GM19324 (cell line): ENCODE data around the gene HOXD13.

Experiments
- ATAC-seq: cut with Tn5 transposase; IDR thresholded peaks from one replicate; pipeline ENCODE4 v1.9.1; 2021; ENCODE audit warnings: mild to moderate bottlenecking, moderate library complexity; ENCODE audit not compliant: unreplicated experiment, low FRiP score

HOXD13 gene

DNA sequence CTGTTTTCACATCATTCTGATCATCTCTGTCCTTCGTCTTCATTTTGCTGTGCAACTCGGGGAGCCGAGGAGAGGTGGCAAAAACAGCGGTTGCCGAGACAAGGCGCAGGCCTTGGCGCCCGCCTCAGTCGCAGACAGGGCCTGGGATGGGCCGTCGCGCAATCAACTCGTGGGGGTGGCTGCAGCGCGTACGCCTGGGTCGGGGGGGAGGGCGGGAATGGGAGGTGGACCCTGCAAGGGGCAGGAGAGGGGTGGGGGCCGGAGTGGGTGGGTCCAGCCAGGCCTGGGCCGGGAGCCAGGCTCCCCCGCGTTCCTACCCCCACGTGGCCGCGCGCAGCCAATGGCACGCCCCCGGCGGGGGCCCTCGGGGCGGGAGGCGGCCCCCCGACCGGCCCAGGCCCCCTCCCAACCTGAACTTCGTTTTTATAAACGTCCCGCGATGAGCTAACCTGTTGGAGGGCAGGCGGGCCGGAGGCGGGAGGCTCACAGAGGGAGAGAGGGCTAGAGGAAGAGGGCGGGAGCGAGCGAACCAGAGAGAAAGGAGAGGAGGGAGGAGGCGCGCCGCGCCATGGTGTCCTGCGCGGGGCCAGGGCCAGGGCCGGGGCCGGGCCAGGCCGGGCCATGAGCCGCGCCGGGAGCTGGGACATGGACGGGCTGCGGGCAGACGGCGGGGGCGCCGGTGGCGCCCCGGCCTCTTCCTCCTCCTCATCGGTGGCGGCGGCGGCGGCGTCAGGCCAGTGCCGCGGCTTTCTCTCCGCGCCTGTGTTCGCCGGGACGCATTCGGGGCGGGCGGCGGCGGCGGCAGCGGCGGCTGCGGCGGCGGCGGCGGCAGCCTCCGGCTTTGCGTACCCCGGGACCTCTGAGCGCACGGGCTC, at the start of gene HOXD13:
HOXD13 (plus strand) TSS at position 452 of the 875 bp plus-strand sequence; CDS start at position 622, 170 bp downstream.
- no peak for ATAC-seq

DNA sequence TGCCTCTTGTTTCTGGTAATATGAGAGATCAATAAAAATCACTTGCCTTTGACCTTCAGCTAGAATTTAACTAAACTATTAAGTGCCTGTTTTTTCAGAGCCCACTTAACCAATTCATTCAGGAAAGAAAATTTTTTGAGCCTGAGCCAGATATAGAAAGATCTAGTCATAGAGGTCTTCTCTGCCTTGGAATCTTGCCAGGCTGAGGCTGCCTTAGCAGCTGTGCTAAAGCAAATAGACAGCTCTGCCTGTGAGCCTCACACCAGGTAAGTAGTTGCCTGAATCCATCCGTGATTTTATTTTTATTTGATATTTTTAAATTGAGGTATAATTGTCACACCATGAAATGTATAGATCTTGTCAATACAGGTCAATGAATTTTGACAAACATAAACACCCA, 36.1 kb upstream of the HOXD13 start:
- ATAC-seq: no peak

DNA sequence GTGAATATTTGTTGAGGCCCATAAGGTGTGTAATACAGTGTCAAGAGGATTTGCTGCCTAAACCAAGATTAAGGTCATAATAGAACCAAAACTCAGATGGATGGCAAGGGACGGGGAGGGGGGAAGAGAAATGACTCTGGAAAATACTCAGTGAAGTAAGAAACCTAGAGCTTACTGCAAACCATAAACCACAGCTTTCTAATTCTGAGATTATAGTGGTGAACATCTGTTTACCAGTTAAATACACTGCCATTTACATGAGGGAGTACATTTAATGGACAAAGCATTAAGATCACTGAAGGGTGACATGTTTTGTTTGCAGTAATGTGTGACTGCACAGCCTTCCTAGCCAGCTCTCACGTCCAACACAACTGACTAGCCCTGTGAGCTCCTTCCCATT, 28.6 kb upstream of the HOXD13 start:
- no peak for ATAC-seq

DNA sequence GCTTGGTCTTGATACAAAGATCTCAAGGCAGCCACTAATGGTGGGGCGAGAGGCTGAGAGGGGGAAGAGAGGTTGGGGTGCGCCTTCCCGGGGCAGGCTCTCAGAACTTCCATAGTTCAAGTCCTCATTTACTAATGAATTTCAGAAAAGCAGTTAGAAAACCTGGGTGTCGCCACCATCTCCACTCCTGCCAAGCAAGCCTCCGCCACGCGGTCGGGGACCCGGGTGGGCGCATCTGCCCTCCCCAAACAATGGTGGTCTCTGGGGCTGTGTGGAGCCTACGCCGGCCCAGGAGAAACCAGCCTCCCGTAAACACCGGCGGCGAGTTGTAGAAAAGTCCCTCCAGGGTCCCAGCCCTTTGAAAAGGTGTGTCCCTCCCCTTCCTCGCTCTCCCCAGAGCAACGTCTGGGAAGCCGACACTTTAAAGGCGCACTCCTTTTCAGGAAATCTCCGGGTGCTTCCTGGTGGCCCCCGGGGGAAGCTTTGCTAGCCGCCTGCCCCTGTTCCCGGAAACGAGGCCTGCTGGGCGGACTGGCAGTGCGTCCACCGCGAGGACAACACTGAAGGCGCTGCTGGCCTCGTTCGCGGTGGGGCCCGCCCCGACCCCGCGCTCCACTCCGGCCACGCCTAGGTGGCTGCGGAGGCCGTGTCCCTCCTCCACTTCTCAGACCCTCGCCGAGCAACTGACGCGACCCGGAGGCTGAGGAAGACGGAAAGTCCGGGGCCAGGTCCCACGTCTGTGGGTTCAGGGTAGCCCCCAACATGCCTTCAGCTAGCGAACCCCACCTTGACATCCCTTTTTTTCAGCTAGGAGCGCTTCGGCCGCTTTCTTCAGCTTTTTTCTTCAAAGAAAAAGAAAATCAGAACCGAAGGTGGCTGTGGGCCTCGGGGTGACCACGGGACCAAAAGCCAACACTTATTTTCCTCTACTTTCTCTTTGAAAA, 25.6 kb upstream of the HOXD13 start:
- no peak for ATAC-seq

DNA sequence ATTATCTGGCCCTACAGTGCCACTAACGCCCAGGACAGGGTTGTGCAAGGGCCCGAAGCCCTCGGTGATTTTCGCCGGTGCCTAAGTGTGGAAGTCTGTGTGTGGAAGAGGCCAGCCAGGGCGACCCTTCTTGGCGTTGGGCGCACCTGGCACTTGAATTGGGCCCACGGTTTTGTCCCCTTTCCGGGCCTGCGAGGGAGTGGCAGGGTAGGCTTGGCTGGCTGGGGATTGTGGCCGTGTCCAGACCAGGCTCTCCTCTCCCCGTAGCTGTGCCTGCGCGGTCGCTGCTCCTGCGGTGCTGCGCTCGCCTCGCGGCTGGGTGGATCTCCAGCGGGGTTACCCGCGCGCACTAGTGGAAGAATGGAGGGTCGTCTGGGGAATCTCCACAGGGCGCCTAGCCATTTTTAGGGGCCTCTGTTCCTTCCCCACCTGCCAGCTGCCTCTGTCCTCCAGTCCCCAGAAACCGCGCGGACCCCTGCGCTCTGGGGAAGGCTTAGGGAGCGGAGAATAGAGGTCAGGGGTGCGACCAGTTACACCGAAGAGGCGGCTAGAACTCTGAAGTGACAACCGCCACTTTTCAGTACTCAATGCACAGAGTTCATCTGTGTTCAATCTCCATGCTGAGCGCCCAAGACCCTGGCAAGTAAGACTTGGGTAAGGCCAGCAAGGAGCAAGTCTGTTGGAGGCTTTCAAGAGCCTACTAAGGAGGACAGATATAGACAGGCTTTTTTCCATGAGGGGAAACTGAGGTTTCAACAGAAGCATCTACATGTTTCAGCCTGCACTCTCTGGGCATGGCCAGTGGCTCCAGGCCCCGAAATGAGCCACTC, 24.7 kb upstream of the HOXD13 start:
- no peak for ATAC-seq

DNA sequence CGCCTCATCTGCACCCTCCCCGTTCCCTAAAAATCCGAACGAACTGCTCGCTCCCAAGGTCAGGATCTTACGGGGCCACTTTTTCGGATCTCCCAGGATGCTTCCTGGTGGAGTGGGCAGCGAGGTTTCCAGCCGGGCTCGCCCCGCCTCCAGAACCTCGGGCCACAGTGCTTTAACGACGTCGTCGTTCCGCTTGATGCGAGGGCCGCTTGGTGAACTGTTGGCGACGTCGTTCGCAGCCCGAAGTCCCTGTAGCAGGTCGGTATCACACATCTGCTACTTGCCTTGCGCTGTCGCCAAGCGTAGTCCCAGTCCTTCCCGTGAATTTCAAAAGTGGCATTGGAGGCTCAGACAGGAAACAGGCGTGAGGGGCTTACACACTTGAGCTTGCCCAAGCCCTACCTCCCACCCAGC, 24.1 kb upstream of the HOXD13 start:
- no peak for ATAC-seq

DNA sequence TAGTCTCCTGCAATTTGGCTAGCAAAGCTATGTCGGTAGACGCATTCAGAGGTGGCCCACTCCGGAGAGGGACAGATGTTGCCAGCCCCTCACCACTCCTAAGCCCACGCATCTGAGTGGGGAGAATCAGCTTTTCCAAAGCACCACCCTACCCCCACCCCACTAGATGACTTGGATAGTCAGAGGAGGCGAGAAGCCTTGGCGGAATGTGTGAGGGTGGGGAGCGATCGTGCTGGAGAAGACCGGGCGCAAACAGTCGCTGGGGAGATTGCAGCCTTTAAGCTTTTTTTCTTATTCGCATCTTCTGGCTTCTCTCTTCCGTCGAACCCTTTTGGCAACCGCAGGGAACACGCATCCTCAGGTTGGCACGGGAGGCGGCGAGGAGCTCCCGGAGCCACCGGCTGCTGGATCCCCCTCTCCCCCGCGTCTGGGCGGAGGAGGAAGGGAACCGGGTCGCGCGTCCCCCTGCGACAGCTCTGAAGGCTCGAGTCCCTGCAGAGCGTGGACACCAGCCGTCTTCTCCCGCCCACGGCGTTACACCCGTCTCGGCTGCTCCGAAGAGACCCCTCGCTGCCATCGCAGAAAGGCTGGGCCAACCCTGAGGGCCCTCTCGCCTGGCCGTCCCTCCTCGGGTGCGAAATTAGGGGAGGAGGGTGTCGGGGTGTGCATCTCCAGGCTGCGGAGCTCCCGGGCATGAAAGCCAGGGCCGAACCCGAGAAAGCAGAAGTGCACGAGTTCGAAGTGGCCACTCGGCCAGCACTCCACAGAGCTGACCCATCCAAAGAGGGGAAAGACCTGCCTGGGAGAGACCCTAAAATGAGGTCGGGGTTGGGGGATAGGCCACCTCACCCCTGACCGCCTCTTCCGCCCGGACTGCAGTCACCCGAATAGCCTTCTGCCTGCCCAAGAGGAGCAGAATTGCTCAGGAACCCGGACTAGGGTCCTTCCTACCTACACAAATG, 20.9 kb upstream of the HOXD13 start:
- ATAC-seq: no peak

DNA sequence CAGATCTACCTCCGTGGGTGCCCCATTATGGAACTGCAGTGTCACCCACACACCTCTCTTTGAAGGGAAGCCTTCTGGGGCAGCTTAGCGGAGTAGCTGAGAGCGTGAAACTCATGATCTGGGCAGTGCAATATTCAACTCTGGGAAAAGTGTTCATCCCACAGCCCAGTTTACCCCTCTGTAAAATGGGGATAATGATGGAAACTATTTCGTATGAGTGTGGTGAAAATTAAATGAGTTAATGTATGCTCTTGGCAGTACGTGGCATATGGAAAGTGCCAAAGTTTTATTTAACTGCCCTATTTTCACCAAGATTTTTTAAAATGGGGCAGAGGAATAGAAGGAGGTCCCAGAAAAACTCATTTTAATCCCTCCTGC, 20.2 kb upstream of the HOXD13 start:
- no peak for ATAC-seq

DNA sequence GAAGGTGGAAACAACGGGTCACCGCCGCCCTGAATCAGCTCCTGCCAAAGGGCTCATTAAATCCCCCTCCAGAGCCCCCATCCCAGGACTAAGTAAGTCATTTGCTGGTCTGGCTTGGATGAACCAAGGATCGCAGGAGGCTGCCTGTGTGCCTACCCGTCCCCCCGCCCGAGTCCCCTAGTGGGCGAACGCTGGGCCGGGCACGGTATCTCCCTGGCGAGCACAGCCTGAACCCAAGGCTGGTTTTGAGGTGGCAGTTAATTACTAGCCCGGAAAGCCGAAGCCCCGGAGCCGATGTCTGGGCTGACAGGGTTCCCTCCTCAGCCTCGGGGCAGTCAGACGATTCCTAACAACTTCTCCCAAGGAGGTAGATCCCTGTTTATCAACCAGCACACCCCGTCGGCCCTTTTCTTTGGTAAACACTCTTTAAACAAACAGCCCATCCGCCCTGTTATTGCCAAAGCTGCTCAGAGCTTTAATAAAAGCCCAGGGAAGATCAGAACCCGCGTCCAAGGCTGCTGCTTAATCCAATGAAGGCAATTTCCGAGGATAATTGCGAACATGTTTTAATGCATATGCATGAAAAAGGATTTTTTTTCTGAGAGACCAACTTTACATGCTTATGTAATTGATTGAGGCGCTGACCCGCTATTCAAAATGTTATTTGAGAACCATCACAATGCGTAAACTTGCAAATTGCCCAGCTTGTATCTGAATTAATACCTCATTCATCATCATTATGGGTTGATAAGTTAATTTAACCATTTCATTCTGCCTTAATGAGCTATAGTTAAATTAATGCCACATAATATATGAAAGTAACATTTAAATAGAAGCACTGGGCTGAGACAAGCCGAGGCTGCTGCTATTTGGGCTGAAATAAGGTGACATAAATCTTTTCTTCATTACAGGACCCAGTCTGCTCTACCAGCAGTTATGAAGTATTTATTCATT, 19.3 kb upstream of the HOXD13 start:
- ATAC-seq: no peak

DNA sequence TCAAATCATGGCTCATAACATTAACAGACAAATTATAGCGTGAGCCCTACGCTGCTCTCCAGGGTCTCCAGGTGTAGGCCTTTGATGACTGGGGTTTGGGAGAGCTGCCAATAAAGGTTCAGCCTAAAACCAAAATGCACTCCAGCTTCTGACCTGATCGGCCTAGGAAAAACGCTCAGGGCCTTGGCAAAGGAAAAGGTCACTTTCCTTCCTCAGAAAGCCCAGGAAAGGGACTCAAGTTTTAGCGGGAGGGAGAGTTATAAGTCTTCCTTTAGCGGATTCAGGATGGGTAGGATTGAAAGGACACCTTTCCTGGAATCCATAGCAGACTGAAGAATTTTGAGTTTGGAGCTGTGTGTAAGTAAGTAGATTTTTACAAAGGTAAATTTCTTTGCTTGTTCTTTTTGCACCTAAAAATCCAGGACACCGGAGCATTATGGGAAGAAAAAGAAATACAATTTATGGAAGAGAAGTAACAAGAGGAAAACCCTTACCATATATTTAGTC, 17.5 kb upstream of the HOXD13 start:
- ATAC-seq: no peak

DNA sequence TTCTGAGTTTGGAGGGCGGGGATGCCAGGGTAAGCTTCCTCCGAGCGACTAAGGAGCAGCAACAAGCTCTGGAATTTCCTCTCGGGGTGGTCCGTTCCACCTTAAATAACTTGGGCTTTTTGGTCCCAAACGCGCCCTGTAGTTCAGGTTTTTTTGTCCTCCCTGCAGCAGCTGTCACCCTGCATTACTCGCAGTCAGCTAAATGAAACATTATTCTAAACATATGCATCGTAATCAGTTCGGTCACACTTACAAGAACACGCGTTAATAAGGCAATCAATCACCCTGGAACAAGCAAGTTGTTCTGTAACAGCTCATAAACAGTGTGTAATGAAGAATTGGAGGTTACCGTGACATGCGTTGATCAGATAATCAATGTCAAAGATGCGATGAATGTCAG, 17.0 kb upstream of the HOXD13 start:
- ATAC-seq: no peak

DNA sequence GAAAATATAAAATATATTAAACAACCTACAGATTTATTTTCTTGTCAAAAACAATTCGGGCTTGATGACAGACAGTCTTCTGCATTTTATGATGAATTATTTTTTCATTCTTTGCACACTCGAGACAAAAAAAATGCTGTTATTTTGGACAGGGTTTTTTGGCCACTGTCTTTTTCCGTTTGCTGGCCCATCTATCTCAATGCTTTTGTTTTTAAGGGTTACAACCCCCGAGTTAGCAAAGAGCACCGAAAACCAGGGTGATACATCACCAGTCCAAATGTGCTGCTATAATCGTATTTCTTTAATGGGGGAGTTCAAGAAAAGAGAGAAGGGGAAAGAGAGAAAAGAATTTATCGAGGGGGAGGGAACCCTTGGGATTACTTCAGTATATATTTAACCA, 16.5 kb upstream of the HOXD13 start:
- ATAC-seq: no peak

DNA sequence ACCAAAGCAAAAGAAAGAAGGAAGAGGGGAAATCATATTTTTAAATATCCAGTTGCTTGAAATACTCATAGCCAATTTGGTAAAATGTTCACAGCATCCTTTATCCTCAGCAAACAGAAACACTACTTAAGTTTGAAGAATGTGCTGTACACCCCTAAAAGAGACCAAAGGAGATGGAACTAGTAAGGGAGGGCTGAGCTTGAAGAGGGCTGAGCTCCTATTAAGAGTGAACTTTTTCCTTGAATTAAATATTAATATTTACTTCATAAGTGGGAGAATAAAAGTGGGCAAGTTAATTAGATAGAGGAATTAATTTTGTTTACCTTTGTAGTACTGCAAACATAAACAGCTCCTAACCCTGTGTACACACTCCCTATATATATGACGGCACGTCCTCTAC, 15.7 kb upstream of the HOXD13 start:
- ATAC-seq: no peak

DNA sequence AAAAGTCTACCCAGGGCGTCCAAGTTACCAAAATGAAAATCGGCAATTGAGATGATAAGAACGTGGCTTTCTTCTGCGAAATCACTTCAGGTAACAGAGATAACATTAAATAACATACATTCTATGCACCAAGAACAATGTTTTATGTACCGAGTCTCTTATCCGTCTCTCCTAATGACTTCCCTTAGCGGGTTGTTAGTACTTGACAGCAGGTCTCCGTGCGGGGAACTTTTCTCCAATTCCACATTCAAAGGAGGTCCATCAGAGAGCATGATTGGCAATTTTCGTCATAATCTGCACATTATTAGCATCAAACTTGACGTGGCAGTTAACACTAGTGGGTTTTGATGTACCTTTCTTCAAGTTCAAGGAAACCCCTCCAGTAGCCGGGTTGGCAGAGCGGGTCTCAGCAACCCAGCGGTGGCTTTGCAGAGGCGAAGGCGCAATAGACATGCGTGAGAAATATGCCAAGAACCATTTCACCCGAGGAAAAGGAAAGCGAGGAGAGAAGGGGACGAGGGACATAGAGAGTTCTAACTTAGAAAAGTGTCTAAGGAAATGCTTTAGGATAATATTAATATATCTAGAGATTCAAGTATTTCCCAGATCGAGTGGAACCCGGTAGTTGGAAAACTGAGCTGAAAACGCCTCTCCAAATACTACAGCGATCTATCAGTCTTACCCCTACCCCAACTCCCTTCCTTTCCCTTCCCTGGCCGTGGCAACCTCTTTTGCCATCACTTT, 13.8 kb upstream of the HOXD13 start:
- ATAC-seq: no peak

DNA sequence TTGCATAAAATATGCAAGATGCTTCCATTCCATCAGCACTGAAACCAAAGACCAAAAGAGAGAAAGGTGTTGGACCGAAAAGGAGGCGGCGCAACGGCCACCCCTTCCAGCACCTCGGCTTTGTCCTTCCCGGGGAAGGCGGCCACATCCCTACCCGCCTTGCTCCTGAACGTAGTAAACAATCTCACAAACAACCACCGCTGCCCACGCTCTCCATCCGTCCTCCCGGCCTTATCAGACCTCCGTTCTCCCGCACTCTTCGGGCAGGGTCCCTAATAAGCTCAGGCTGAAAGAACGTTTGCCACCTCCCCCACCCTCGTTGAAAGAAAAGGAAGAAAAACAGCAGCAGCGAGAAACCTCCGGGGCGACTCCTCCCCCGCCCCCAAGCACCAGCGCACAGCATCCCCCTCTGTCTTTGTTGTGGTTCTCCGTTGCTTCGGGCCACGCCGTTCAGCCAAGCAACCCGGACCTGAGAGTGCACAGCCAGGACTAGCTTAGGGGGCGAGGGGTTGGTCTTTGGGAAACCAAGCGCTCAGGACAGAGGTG, 13.2 kb upstream of the HOXD13 start:
- no peak for ATAC-seq

DNA sequence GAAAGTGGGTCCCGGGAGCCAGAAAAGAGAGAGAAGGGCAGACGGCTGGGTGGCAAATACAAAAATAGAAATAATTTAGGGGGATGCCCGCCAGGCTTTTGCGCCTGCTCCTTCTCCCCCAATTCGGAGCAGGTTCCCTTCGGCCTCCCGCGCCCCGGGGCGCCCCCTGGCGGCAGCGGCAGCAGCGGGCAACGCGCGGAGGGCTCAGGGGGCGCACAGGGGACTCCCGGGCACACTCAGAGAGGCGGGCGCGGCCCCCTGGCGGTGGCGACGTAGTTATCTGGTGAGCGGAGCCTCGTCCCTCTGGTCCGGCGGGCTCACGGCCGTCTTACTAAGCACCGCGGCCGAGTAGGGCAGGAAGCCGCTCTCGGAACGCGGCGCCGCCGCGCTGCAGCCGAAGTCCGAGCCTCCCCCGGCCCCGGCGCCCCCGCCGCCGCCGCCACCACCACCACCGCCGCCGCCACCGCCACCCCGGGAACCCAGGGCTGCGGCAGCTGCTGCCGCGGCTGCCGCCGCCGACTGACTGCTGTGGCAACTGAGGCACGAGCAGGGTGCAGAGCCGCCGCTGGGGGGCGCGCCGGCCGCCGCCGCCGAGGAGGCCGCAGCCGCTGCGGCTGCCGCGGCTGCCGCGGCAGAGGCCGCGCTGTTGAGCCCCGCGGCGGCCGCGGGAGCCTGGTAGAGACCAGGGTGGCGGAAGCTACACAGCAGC, 12.5 kb upstream of the HOXD13 start:
- no peak for ATAC-seq
